Endothelial cell of umbilical vein (primary cell): ENCODE results near the gene BLOC1S3.

Source experiments
- CTCF ChIP-seq, 2 donors: IDR thresholded peaks; 1 replicate in 1 of 2; 2 replicates in 1 of 2; pipeline ENCODE4 v1.5.1; 2011; ENCODE audit warnings: low read length in 2 of 2, mild to moderate bottlenecking in 2 of 2, moderate library complexity in 2 of 2, control low read depth in 1 of 2, inconsistent platforms in 1 of 2, low read depth in 1 of 2; ENCODE audit not compliant: insufficient read depth in 1 of 2; ENCODE audit errors: extremely low read depth in 1 of 2
- POLR2A ChIP-seq: IDR thresholded peaks from 2 replicates; pipeline ENCODE4 v1.6.1; 2012; ENCODE audit warnings: low read depth, mild to moderate bottlenecking, control low read depth, low read length

GRCh38 chr19:45149129-45149528 is 29.5 kb upstream of the BLOC1S3 start:
- TF ChIP-seq CTCF (IDR thresholded peaks at IDR 0.05; ENCODE audit: extremely low read depth in 1 of 2, insufficient read depth in 1 of 2, low read depth in 1 of 2, low read length in 2 of 2) = no peak
- no peak for TF ChIP-seq POLR2A
